DOHH2 (cell line): ENCODE results near the gene GABRA4.

Source experiments
- H3F3A ChIP-seq: fragments of 200-600 bp; sonication (generic), shearing (Covaris generic); 2 replicates; pipeline ENCODE4 v1.6.0; 2016; ENCODE audit warnings: antibody characterized with exemption, mild to moderate bottlenecking; ENCODE audit not compliant: control insufficient read depth, insufficient read depth
- H3K27ac ChIP-seq: fragments of 200-600 bp; sonication (generic); 2 replicates; pipeline ENCODE4 v1.5.1; 2014; ENCODE audit warnings: low read depth, mild to moderate bottlenecking, low read length, moderate library complexity
- H3K27me3 ChIP-seq: fragments of 200-600 bp; sonication (generic); 2 replicates; pipeline ENCODE4 v1.6.1; 2014; ENCODE audit warnings: mild to moderate bottlenecking, low read length, mixed read lengths; ENCODE audit not compliant: control insufficient read depth
- H3K36me3 ChIP-seq: fragments of 200-600 bp; sonication (generic); 2 replicates; pipeline ENCODE4 v1.6.1; 2014; ENCODE audit warnings: mild to moderate bottlenecking, low read length, moderate library complexity, mixed read lengths; ENCODE audit not compliant: control insufficient read depth
- H3K4me1 ChIP-seq: fragments of 200-600 bp; sonication (generic); 2 replicates; pipeline ENCODE4 v1.6.1; 2014; ENCODE audit warnings: mild to moderate bottlenecking, low read length, mixed read lengths; ENCODE audit not compliant: control insufficient read depth
- H3K4me2 ChIP-seq: fragments of 200-600 bp; sonication (generic); 2 replicates; pipeline ENCODE4 v1.6.0; 2014; ENCODE audit warnings: mild to moderate bottlenecking, low read length, moderate library complexity
- H3K4me3 ChIP-seq: fragments of 200-600 bp; sonication (generic); 2 replicates; pipeline ENCODE4 v1.5.1; 2014; ENCODE audit warnings: mild to moderate bottlenecking, low read length, mixed read lengths
- H3K79me2 ChIP-seq: fragments of 200-600 bp; sonication (generic); 2 replicates; pipeline ENCODE4 v1.6.1; 2014; ENCODE audit warnings: mild to moderate bottlenecking, low read length, mixed read lengths; ENCODE audit not compliant: control insufficient read depth
- H3K9me2 ChIP-seq: fragments of 200-600 bp; sonication (generic); replicated peaks from 2 replicates; pipeline ENCODE4 v1.6.1; 2014; ENCODE audit warnings: mild to moderate bottlenecking, low read length, mixed read lengths; ENCODE audit not compliant: control insufficient read depth
- H3K9me3 ChIP-seq: fragments of 200-600 bp; sonication (generic); 2 replicates; pipeline ENCODE4 v1.6.1; 2014; ENCODE audit warnings: antibody characterized with exemption, low read length, mixed read lengths; ENCODE audit not compliant: control insufficient read depth, insufficient read depth
- H4K20me1 ChIP-seq: fragments of 200-600 bp; sonication (generic); 2 replicates; pipeline ENCODE4 v1.6.0; 2014; ENCODE audit warnings: low read depth, mild to moderate bottlenecking, antibody characterized with exemption, low read length, moderate library complexity; ENCODE audit not compliant: control insufficient read depth, insufficient read depth
- CTCF ChIP-seq: fragments of 200-600 bp; sonication (generic); IDR thresholded peaks from one replicate; pipeline ENCODE4 v1.5.1; 2014; ENCODE audit warnings: antibody characterized with exemption, mild to moderate bottlenecking, low read depth, low read length; ENCODE audit not compliant: poor library complexity, severe bottlenecking
- EZH2phosphoT487 ChIP-seq: fragments of 200-600 bp; sonication (generic); IDR thresholded peaks from 2 replicates; pipeline ENCODE4 v1.6.1; 2017; ENCODE audit warnings: borderline replicate concordance, mild to moderate bottlenecking, antibody characterized with exemption, low read length, moderate library complexity, mixed read lengths

GABRA4 gene

GRCh38 chr4:47010912-47011446 is 17.6 kb upstream of the GABRA4 start:
- no peak for TF ChIP-seq CTCF
- TF ChIP-seq EZH2phosphoT487: no peak
- Histone ChIP-seq H3K9me3 (no peaks in the 10 kb centered on the region), H3K4me3 (no peak overlapping the region), H3K27me3 (no peaks in the 10 kb centered on the region), H3K4me1 (no peaks in the 10 kb centered on the region), H3K36me3 (no peaks in the 10 kb centered on the region), H3K4me2 (no peak overlapping the region), H3F3A (no peaks in the 10 kb centered on the region), H3K27ac (no peak overlapping the region), H4K20me1 (no peaks in the 10 kb centered on the region), H3K79me2 (no peaks in the 10 kb centered on the region), H3K9me2 (no peaks in the 10 kb centered on the region)

DNA sequence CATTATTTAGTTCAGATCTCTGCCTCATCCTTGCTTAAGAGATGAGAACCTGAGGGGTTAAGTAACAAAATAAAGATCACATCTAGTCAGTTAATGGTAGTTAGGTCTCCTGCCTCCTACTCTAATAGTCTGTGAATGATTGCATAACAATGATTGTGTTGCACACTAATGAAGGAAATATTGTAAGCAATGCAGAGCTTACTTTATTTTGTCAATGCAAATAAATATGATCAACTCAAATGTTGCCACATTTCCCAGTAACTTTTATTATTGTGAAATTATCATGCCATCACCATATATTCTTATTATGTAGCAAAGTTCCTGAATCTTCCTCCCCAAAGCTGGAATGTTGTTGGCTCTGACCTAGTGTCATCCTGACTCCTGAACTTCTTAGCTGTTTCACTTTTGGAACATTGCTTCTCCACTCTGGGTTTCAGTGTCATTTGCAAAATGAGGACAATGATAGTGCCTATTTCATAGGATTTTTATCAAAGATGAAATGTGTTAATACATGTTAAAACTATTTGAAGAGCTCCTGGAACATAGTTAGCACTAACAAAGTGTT is 17.0 kb upstream of the GABRA4 start:
- Histone ChIP-seq H3K9me2 (no peaks in the 10 kb centered on the region), H3K79me2 (no peaks in the 10 kb centered on the region), H3K27ac (no peak overlapping the region), H3K4me1 (no peaks in the 10 kb centered on the region), H3K4me2 (no peak overlapping the region), H3K4me3 (no peak overlapping the region), H3K9me3 (no peaks in the 10 kb centered on the region), H3K36me3 (no peaks in the 10 kb centered on the region), H4K20me1 (no peaks in the 10 kb centered on the region), H3F3A (no peaks in the 10 kb centered on the region), H3K27me3 (no peaks in the 10 kb centered on the region)
- TF ChIP-seq EZH2phosphoT487: no peak
- TF ChIP-seq CTCF: no peak

DNA sequence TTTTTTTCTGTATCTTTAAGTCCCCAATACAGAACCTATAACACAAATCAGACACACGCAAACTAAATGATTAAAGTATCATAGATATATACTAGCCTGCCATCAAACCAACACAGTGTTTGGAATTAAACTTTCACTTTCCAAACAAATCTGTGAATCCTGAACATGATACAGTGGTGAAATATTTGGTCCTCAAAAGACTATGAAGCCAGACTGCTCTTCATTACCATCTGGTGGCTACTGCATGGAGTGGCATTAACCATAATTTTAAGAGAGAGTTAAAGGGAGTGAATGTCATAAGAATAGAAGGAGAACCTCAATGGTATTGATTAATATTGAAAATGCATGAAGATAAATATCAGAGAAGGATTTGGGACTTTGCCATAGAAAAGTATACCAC is 9.2 kb upstream of the GABRA4 start:
- no peaks in the 10 kb centered on the region for H3F3A ChIP-seq
- no peaks in the 10 kb centered on the region for H3K9me3 ChIP-seq
- no peaks in the 10 kb centered on the region for H3K79me2 ChIP-seq
- no peaks in the 10 kb centered on the region for H3K36me3 ChIP-seq
- no peaks in the 10 kb centered on the region for H3K9me2 ChIP-seq
- no peaks in the 10 kb centered on the region for H3K4me1 ChIP-seq
- no peaks in the 10 kb centered on the region for H4K20me1 ChIP-seq
- TF ChIP-seq EZH2phosphoT487 (no peak), CTCF (no peak)
- no peak overlapping the region for H3K4me2 ChIP-seq
- no peak overlapping the region for H3K4me3 ChIP-seq
- no peak overlapping the region for H3K27ac ChIP-seq
- H3K27me3 ChIP-seq: no peaks in the 10 kb centered on the region; the same call in 1 of the 2 replicates

GRCh38 chr4:47000406-47000805 is 7.0 kb upstream of the GABRA4 start:
- no peaks in the 10 kb centered on the region for H3K9me2 ChIP-seq
- no peaks in the 10 kb centered on the region for H3K36me3 ChIP-seq
- no peaks in the 10 kb centered on the region for H3K9me3 ChIP-seq
- H3K27ac ChIP-seq: no peak overlapping the region
- no peak overlapping the region for H3K4me3 ChIP-seq
- no peaks in the 10 kb centered on the region; the same call in 1 of the 2 replicates for H3K27me3 ChIP-seq
- TF ChIP-seq EZH2phosphoT487 (no peak), CTCF (no peak)
- no peak overlapping the region for H3K4me2 ChIP-seq
- H3F3A ChIP-seq: no peaks in the 10 kb centered on the region
- no peaks in the 10 kb centered on the region for H3K79me2 ChIP-seq
- H3K4me1 ChIP-seq: no peaks in the 10 kb centered on the region
- no peaks in the 10 kb centered on the region for H4K20me1 ChIP-seq
